Smooth muscle cell of the umbilical artery (primary cell): ENCODE data around the gene ZNF253. TPM values are rescaled to one million over a fixed set of nuclear protein-coding genes. Genes with fewer than 3 reads are reported as not detected.

ENCODE experiments used
- total RNA-seq: library from RNA; depleted of rRNA; stranded (reverse); fragments of >200 nt; gene quantifications from 2 replicates; pipeline ENCODE4 v1.2.3, GENCODE V29; 2014

The ZNF253 gene
- total RNA-seq: 3.2 and 3.3 TPM in 2 replicates

GRCh38 chr19:19865750-19866610 lies at the start of gene ZNF253:
TSS of gene ZNF253 (plus strand) at chr19:19865882. CDS start at chr19:19865997, 115 bp downstream.

GRCh38 chr19:19821366-19821951 lies 44.2 kb upstream of the ZNF253 start, which contains the start of gene ZNF506:
TSS of gene ZNF506 (minus strand) at chr19:19821750. CDS start at chr19:19821603, 147 bp downstream.

GRCh38 chr19:19900729-19901444 lies 35.2 kb downstream of the ZNF253 start, which contains the start of gene ZNF93:
TSS of gene ZNF93 (plus strand) at chr19:19900946. CDS start at chr19:19901089, 143 bp downstream.

Other genes with a start within 250 kb of the ZNF253 start
- 0.55 and 1.2 TPM in 2 replicates for gene PBX4, start 247.2 kb upstream of the ZNF253 start, total RNA-seq
- gene LPAR2, start 237.7 kb upstream of the ZNF253 start, total RNA-seq: 0.89 and 1.6 TPM in 2 replicates
- gene GMIP, start 222.2 kb upstream of the ZNF253 start, total RNA-seq: 5.9 and 10.3 TPM in 2 replicates
- 77.4 and 94.7 TPM in 2 replicates for gene ATP13A1, start 202.2 kb upstream of the ZNF253 start, total RNA-seq
- gene ZNF101, start 197.0 kb upstream of the ZNF253 start, total RNA-seq: 3.9 and 5.2 TPM in 2 replicates
- gene ZNF14, start 132.8 kb upstream of the ZNF253 start, total RNA-seq: 5.5 and 8.3 TPM in 2 replicates
- gene ZNF506, start 44.1 kb upstream of the ZNF253 start, total RNA-seq: 15.5 and 16.3 TPM in 2 replicates
- 7.1 and 10.7 TPM in 2 replicates for gene ZNF93, start 35.1 kb downstream of the ZNF253 start, total RNA-seq
- 1.8 and 3.5 TPM in 2 replicates for gene ZNF682, start 173.6 kb downstream of the ZNF253 start, total RNA-seq
- 1.2 and 1.7 TPM in 2 replicates for gene ZNF90, start 212.1 kb downstream of the ZNF253 start, total RNA-seq